HG03520 (cell line): ENCODE measurements around the gene CDRT4.

ENCODE experiments used
- ATAC-seq: cut with Tn5 transposase; IDR thresholded peaks from one replicate; pipeline ENCODE4 v1.9.1; 2021; ENCODE audit warnings: mild to moderate bottlenecking, moderate library complexity; ENCODE audit not compliant: unreplicated experiment

CDRT4 gene

GRCh38 chr17:15397620-15398019 lies 69.8 kb downstream of the CDRT4 start:
- no peak for ATAC-seq

- no peak for ATAC-seq
Observed at GRCh38 chr17:15395091-15395490, 72.3 kb downstream of the CDRT4 start.

GRCh38 chr17:15393414-15393813 lies 74.0 kb downstream of the CDRT4 start:
- no peak for ATAC-seq

- ATAC-seq: no peak
Observed at GRCh38 chr17:15392326-15392741, 75.1 kb downstream of the CDRT4 start.

- ATAC-seq: no peak
Observed at GRCh38 chr17:15388356-15389041, 78.9 kb downstream of the CDRT4 start.

GRCh38 chr17:15386083-15386482 lies 81.3 kb downstream of the CDRT4 start:
- ATAC-seq: no peak
